HG02885 (cell line): ENCODE measurements around the gene GPR39.

Experiments used
- ATAC-seq: cut with Tn5 transposase; IDR thresholded peaks from one replicate; pipeline ENCODE4 v1.9.1; 2021; ENCODE audit warnings: mild to moderate bottlenecking; ENCODE audit not compliant: unreplicated experiment, poor library complexity

Gene GPR39

DNA sequence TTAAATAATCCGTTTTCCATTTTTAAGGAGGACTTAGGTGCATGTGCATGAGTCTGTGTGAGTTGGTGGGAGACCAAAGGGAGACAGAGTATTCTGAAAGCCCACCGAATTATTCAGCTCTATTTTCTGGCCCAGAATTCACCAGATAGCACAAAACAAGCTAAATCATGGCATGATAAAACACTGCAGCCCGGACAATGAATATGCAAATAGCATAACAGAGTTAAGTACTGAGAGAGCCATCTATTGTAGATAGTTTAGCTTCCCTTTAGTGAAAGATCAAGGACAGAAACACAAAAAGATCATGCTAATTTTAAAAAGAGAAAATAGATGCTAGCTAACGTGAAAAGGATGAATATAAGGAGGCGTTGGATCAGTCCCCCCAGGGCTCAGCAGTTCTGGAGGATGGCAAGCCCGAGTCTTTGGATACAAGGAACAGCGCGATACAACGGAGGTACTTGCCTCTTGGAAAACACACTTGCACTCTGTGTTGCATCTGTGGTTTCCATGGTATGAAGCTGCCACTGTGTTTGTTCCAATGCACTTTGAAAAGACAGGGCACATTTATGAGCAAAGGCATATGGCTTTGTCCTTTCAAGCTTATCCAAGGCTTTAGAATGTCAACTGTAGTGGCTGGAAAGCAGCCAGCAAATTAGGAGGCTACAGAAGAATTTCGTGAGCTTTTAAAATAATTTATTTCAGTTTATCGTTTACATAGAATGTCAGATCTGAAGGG, 133.5 kb downstream of the GPR39 start:
- no peak for ATAC-seq

DNA sequence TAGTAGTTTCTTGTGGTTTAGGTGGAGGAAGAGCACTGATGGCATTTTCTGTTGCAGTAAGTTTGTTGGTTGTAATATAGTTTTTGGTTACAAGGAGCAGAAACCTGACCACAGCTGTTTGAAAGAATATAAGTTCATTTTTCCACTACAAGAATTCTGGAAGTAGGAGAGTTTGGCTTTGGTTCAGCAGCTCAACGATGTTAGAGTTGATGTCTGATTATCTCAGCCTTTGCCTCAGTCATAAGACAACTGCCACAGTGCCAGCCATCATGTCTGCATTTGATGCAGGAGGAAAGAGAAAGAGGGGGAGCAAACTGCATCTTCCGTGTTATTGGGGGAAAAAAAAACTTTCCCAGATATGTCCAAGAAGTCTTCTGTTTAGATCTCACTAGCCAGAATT, 134.3 kb downstream of the GPR39 start:
- ATAC-seq = no peak

DNA sequence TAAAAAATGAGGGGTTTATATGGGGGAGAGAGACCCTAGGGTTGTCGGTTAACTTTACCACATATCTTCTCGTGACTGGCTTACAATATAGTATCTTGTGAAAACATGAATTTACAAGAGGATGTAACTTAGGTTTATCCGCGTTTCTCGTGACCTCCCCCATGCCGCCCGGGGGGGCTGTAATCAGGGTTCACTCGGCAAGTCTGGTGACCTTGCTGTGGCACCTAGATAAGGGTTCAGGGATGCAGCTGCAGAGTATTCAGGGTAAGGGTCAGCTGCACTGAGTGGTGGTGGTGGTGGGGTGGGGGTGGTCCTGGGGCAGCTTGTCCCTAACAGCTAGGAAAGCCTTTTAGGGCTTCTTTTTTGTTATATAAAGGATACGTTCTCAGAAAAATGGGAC, 141.1 kb downstream of the GPR39 start:
- no peak for ATAC-seq

DNA sequence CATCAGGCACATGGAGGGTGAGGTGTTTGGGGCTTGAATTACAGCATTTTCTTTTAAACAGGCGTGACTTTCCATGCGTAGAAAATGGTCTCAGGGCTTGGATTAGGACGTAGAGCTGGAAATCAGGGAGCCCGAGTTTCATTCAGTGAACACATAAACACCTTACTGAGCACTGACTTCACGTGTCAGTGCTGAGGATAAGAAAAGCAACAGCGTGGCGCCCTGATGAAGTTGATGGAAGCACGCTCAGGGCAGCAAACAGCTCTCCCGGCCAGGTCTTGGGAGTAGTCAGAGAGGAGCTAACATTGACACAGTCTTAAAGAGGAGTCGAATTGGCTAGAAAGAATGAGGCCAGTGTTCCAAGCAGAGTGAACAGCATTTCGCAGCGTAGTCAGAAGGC, 142.7 kb downstream of the GPR39 start:
- ATAC-seq = no peak

DNA sequence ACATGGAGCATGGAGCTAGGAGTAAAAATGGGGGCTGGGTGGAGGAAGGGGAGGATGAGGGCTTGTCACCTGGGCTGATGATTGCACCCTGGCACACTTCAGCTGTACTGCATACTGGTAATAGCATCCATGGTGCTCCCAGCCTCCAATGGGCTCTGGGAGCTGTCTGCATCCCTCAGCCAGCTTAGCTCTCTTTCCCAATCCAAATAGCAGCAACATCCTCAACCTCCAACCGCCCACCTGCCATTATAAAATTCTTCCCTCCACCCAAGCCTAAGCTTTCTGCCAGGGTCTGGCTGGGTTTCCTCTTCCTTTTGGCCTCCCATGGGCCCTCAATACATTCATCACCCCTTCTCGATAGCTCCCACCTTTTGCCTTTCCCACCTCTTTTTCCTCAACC, 143.3 kb downstream of the GPR39 start:
- ATAC-seq = no peak

DNA sequence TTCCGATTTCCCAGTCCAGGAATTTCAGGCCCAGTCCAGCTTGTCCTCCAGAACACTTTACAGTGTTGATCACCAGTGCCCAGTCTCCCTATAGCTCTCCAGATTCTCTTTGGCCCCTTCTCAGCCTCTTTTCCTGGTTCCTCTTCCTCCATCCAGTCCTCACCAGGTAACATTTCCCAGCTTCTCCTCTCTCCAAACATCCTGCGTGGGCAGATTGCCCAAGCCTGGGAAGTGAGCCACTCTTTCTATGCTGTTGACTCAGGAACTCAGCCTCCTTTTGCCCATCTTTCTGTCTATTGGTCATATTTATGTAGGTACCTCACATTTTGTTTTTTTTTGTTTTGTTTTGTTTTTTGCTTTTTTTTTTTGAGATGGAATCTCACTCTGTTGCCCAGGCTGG, 144.0 kb downstream of the GPR39 start:
- no peak for ATAC-seq

DNA sequence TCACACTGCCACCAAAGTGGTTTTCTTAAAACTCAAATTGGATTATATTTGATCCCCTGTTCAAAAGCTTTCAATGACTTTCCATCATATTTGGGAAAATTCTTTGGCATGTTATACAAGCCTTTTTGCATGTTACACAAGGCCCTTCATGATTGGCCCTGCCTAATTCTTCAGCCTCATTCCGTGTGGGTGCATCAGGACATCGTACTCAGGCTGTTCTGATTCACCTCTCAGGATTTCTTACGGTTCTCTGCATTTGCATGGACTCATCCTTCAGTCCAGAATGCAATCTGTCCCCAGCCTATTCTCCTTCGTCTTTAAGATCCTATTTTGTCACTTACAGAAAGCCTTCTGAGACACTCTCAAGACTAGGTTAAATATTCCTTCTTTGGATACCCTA, 145.6 kb downstream of the GPR39 start:
- no peak for ATAC-seq

DNA sequence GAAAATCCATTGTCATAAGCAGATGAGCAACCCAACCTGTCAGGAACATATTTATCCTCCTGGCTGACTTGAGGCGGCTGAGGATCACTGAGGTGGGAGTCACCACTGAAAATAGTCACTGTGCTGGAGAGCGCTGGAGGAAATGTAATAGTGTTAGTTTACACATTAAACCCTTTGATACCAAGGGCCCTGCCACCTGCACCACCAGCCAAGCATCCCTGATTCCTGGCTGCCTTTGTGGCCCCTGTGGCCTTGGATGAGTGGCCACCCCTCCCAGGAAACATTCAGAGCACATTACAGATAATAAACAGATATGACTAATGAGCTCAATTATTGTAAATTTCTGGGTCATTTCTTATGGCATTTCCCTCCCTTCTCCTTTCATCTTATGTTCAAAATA, 147.5 kb downstream of the GPR39 start:
- ATAC-seq = no peak

DNA sequence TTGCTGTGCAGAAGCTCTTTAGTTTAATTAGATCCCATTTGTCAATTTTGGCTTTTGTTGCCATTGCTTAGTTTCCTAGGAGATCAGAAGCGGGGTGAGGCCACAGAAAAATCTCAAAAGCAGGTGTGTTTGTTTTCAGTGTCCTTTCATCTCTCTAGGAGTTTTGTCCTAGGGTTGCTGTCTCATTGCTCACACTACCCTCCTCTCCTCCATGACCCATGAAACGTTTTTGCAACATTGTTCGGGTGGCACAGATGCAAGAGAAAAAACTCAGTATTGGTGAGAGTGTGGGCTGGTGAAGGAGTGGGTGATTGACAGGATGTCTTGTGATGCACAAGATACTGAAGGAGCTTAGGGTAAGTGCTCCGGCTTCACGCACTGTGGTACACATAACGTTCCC, 149.8 kb downstream of the GPR39 start:
- ATAC-seq = no peak

DNA sequence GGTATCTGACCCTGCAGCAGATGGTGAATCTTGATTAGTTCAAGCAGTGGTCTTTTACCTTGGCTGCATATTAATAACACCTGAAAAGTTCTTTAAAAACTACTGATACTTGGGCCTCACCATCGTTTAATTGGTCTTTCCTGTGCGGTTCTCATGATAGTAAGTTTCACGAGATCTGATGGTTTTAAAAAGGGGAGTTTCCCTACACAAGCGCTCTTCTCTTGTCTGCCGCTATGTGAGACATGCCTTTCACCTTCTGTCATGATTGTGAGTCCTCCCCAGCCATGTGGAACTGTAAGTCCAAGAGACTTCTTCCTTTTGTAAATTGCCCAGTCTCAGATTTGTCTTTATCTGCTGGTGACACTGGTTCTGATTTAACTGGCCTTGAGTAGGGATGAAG, 151.1 kb downstream of the GPR39 start:
- ATAC-seq = no peak

DNA sequence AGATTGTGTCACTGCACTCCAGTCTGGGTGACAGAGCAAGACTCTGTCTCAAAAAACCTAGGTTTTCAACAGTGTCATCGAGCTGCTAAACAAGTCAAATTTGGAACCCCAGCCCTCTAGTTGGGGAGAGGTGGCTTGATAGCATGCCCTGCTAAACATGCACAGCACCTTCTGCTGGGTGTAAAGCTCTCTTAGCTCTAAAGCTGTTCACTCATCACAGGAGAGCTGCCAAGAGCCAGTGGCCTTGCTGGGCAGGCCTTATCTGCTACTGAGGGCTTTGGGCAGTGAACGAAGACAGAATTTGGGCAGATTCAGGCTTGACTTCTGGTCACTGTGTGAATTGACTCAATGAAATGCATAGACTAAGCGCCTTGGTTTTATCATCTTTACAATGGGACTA, 152.1 kb downstream of the GPR39 start:
- no peak for ATAC-seq

DNA sequence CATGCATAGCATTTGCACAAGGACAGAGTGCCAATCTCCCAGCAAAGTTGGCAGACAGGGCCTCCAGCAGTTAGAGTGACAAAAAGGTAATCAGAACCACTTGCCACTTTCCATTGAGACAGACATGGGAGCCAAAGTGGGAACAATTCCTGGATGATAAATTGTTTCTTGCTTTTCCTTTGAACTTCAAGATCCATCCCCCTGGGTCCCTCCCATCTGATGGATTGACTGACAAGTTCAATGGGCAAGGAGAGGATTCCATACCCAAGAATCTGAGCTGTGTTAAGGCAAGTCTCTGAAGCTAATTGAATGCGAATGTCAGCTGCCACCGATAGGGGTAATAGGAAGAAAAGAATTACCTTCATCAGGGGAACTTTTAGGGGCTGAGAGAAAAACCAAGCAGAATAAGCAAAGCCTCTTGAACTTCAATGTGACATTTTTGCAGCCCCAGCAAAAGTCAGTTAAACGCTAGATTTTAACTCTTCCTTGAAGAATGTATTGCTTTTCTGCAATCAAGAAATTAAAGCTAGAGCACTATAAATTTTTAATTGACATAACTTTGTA, 156.9 kb downstream of the GPR39 start:
- ATAC-seq = no peak

DNA sequence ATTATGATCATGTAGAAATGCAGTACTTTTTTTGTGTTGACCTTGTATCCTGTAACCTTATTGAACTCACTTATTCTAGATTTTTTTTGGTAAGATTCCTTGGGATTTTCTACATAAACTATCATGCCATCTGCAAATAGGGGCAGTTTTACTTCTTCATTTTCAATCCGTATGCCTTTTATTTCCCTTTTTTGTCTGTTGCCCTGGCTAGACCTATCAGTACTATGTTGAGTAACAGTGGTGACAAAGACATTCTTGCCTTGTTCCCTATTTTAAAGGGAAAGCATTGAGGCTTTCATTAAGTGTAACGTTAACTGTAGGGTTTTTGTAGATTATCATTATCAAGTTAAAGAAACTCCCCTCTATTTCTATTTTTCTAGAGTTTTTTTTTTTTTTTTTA, 161.1 kb downstream of the GPR39 start:
- ATAC-seq = no peak

DNA sequence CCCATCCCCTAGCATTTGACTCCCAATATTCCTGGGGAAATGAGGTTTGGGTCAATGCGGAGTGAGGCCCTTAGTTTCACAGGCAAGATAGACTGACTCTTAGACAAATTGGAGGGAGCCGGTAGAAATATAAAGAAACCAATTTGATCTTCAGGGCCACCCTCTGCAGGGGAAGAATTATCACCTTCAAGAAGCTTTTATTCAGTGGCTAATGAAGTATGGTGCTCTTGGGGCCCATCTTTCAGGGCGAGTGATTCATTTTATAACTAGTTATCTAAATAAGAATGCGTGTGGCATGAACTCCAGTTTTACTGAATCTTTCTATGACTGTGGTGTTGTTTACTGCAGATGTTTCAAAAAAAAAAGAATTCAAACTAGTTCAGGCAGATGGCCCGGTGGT, 165.0 kb downstream of the GPR39 start:
- no peak for ATAC-seq

DNA sequence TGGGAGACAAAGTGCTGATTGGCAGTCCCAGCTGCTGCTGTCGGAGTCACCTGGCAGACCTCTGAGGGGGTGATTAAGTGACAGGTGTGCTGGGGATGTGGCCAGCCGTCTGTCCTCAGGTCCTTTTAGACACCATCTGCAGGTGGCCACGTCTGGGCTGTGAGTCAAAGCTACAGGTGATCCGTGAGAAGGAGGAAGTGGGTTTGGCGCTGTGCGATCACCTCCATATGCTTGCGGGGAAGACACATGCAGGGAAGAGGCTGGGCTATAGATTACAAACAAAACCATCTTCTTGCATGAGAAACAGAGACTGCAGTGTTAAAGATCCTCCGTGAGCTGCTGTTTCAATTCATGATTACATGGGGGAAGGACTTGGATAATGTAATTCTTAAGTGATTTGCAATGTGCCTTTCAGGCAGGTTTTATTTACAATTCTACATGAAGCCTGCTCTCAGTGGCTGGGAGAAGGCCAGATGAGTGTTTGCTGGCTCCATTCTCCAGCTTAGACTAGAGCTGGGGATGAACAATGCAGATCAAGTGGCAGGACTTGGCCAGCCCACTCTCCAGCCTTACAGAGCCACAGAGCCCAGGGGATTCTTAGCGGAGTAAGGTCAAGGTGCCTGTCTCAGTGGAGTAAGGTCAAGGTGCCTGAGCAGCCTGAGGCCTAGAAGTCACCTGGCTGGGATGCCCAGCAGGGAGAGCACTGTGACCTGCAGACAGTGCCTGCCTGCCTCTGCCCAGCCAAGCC, 165.6 kb downstream of the GPR39 start:
- ATAC-seq = no peak

DNA sequence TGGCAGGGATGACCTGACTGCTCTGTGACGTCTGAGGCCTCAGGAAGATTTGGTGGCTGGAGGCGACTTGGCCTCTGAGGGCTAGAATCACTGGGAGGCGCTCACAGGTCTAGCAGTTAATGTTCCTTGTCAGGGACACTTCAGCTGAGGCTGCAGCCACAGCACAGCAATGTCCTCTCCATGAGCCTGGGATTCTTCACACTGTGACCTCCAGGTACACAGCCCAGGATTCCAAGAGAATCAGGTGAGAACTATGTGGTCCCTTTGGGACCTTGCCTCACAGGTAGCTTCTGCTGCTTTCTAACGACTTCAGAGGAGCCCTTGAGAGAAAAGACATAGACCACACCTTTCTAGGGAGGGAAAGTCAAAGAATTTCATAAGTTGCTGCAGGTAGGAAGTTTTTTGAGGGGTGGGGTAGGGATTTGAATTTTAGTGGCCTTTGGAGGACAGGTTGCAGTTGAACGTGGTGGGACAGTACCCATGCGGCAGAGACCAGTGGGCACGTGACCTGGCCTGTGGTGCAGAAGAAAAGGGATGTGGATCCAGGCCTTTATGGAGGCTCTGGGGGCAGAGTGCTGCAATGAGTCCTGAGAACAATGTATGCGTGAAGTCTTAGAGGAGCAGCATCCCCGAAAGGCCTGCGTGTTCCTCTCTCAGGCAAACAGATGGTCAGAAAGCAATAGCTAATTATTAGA, 167.2 kb downstream of the GPR39 start:
- no peak for ATAC-seq

DNA sequence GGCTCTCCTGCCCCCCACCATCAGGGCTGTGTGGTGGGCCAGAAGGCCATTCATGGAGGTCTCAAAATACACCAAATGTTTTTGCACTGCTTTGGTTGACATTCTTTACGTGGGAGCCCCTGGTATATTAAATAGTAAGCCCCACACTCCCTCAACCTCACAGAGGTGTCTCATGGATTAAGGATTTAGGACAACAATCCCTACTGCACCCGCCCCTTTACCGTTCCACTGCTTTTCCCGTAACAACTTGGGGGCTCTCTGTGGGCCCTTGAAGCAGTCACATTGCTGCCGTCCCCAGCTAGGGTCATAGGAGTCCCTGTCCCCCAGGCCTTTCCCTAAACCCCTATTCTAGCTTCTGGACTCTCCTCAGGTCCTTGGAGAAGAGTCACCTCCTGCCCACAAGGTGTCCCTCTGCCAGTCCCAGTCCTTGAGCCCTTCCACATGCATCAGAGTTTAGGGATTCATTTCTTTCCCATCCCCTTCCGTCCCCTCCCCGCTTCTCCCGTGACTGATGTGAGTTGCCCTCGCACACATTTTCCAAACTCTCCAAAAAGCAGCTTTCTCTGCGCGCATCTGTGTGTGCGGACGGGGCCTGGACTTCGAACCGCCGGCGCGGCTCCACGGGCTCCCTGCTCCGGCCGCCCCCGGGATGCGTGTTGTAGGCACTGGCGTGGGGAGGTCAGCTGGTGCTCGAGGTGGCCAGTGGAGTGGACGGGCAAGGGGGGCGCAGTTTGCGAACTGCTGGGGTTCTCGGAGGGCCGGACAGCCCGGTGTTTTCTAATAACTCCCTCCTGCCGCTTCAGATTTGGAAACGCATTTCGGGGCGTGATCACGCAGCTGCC, 168.6 kb downstream of the GPR39 start:
- no peak for ATAC-seq

DNA sequence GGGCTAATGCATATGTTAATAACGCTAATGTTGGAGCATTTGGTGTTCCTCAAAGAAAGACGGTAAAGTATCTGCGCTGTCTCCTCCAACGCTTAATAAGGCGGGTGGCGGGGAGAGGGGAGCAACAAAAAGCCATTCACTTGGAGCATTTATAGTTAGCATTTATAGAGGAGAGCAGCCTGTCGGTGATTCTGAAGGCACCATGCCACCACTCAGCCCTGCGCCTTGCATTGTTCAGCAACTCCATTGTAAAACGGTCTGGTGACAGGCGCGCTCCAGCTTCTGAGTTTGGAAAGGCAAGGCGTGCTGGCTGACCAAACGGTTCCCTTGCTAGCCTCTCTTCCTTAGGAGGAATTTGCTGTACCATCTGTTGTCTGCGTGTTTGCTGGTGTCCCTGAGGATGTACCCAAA, 169.5 kb downstream of the GPR39 start:
- ATAC-seq = no peak

DNA sequence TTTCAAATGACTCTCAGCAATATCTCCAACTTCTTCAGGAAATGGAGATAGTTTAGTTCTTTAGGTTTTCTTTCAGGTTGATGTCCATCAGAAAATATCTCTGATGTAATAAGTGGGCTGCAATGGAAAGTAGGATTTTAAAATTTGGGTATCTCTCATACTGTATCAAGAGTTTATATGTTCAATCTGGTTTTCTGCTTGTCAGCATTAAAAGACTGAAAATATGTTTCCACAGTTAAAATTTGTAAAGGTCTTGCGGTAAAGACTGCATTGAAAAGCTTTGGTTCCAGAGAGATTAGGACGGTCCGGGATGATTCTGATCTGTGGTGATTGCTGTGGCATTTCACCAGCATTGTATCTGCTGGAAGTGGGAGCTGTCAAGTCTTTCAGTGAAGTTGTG, 170.2 kb downstream of the GPR39 start:
- ATAC-seq = no peak

DNA sequence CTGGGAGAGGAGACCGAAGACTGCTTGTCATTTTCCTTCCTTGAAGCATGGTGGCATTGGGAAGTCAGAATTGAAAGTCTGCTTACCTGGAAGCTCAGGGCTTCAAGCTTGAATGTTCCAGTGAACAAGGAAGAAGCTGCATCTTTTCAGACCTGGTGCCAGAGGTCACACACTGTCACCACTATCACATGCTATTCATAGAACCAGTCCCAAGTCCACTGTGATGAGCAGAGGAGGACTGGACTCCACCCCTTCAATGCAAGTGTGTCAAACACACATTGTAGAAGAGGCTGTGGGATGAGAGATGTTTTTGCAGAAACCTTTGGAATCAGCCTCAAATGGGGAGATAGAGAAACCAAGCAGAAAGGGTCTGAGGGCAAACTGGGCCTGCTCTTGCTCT, 172.0 kb downstream of the GPR39 start:
- no peak for ATAC-seq
